Motor neuron (in vitro differentiated cells): ENCODE data around the gene ADAM15. TPM values are rescaled to one million over a fixed set of nuclear protein-coding genes. Genes with fewer than 3 reads are reported as not detected.

Experiments used
- ATAC-seq, 8 experiments: fragments of 200-7000 bp; cut with Tn5 transposase; replicated peaks in 6 of 8; 2 replicates each; pipeline ENCODE4 v1.8.0; 2021; ENCODE audit warnings: mild to moderate bottlenecking in 8 of 8, moderate library complexity in 8 of 8
- H3K27ac ChIP-seq, 2 donors: fragments of 250-450 bp; sonication (Bioruptor Pico); 2 replicates each; pipeline ENCODE4 v1.9.0; 2021; ENCODE audit warnings: antibody characterized with exemption in 2 of 2, mild to moderate bottlenecking in 2 of 2, moderate library complexity in 1 of 2
- H3K4me1 ChIP-seq, 2 donors: fragments of 250-450 bp; sonication (Bioruptor Pico); replicated peaks in 1 of 2; 2 replicates each; pipeline ENCODE4 v1.6.1; 2021; ENCODE audit warnings: antibody characterized with exemption in 2 of 2, mild to moderate bottlenecking in 2 of 2, moderate library complexity in 1 of 2
- H3K4me3 ChIP-seq, 5 donors: fragments of 250-450 bp; sonication (Bioruptor Pico); 2 replicates each; pipeline ENCODE4 v1.9.0; 2021; ENCODE audit warnings: antibody characterized with exemption in 5 of 5, mild to moderate bottlenecking in 5 of 5, moderate library complexity in 4 of 5
- WGBS, 10 experiments: fragments of 450-650 bp; shearing (Covaris generic); methylation state at CpG; one replicate each; pipeline ENCODE4 v1.0.0; 2022; 5-methylcytosine and 5-hydroxymethylcytosine counted together
- in situ Hi-C, 9 experiments: fragments of 400-800 bp; cut with MboI; loops; one replicate each; pipeline ENCODE4 v1.15.0; 2021; ENCODE audit warnings: low sequenced_read_pairs in 9 of 9, low pct_unique_long_range_greater_than_20kb in 2 of 9; ENCODE audit not compliant: unreplicated experiment in 9 of 9
- total RNA-seq, 8 experiments: library from RNA; unstranded; fragments of 300-600 nt; gene quantifications; 2 replicates each; pipeline versions ENCODE4 v1.2.3 to v1.2.4, GENCODE V29; 2022

ADAM15 gene
- total RNA-seq, 8 experiments from 2014 or later: 15.7 to 76.9 (median 28.1) TPM

- Histone ChIP-seq H3K27ac (peak overlapping the region; percentile 53 to 71), H3K4me1 (peaks cover 15 to 25% of the 10 kb centered on the region in 2 donors), H3K4me3 (peak overlapping the region; percentile 38 to 72 (median 54))
- 14 to 100% (median 45%) methylated on average over 1 to 7 of the region's 14 CpGs; no CpG with 5 or more reads in 2 of the 10 experiments for WGBS, 10 experiments
- ATAC-seq: peak; percentile 15 to 64 (median 26)
- in situ Hi-C loops: loop anchor here in 5 of 9 experiments (25.0 kb wide), 3 partner anchors 102 to 577 kb away; partner anchors contain the start of genes CHRNB2 (in 3 of the 5), UBE2Q1 (in 3 of the 5), CKS1B (in 2 of the 5) and PBXIP1 (in 2 of the 5)
Measured at GRCh38 chr1:155064111-155064831, 13.2 kb downstream of the ADAM15 start.

- in situ Hi-C loops: loop anchor here in 5 of 9 experiments (25.0 kb wide), 3 partner anchors 103 to 578 kb away; partner anchors contain the start of genes CHRNB2 (in 3 of the 5), UBE2Q1 (in 3 of the 5), CKS1B (in 2 of the 5) and PBXIP1 (in 2 of the 5)
- WGBS, 10 experiments: 0 to 90% (median 58%) methylated on average over 1 to 5 of the region's 5 CpGs; no CpG with 5 or more reads in 4 of the 10 experiments
- no peak for ATAC-seq
- Histone ChIP-seq H3K4me3 (no peak overlapping the region), H3K27ac (no peak overlapping the region), H3K4me1 (peaks cover 21 to 31% of the 10 kb centered on the region in 2 donors)
Measured at GRCh38 chr1:155064832-155065429, 13.8 kb downstream of the ADAM15 start.

- peaks cover 30 to 43% of the 10 kb centered on the region in 2 donors for H3K4me1 ChIP-seq
- in situ Hi-C loops: loop anchor here in 5 of 9 experiments (25.0 kb wide), 3 partner anchors 104 to 579 kb away; partner anchors contain the start of genes CHRNB2 (in 3 of the 5), UBE2Q1 (in 3 of the 5), CKS1B (in 2 of the 5) and PBXIP1 (in 2 of the 5)
Measured at GRCh38 chr1:155066777-155067176, 15.7 kb downstream of the ADAM15 start.

GRCh38 chr1:155068599-155068998, 17.5 kb downstream of the ADAM15 start:
- in situ Hi-C loops: loop anchor here in 5 of 9 experiments (25.0 kb wide), 3 partner anchors 106 to 581 kb away; partner anchors contain the start of genes CHRNB2 (in 3 of the 5), UBE2Q1 (in 3 of the 5), CKS1B (in 2 of the 5) and PBXIP1 (in 2 of the 5)
- peaks cover 40 to 46% of the 10 kb centered on the region in 2 donors for H3K4me1 ChIP-seq
- peak overlapping the region in 1 of 2 donors; percentile 9 for H3K27ac ChIP-seq
- WGBS, 10 experiments: 83 to 100% (median 90%) methylated on average over 1 to 3 of the region's 3 CpGs; no CpG with 5 or more reads in 5 of the 10 experiments
- H3K4me3 ChIP-seq: no peak overlapping the region
- no peak for ATAC-seq

More at GRCh38 chr1:155066777-155067176, 15.7 kb downstream of the ADAM15 start:
- no peak overlapping the region for H3K27ac ChIP-seq
- ATAC-seq: no peak
- 98 to 100% (median 100%) methylated on average over 1 to 4 of the region's 8 CpGs; no CpG with 5 or more reads in 6 of the 10 experiments for WGBS, 10 experiments
- H3K4me3 ChIP-seq: no peak overlapping the region

GRCh38 chr1:155069551-155070157, 18.5 kb downstream of the ADAM15 start:
- ATAC-seq: peak in 3 of 8 experiments; percentile 23 to 40 (median 25)
- Histone ChIP-seq H3K4me3 (no peak overlapping the region), H3K4me1 (peaks cover 44 to 48% of the 10 kb centered on the region in 2 donors), H3K27ac (peak overlapping the region; percentile 12 to 40)
- in situ Hi-C loops: loop anchor here in 5 of 9 experiments (25.0 kb wide), 3 partner anchors 107 to 582 kb away; partner anchors contain the start of genes CHRNB2 (in 3 of the 5), UBE2Q1 (in 3 of the 5), CKS1B (in 2 of the 5) and PBXIP1 (in 2 of the 5)
- WGBS, 10 experiments: 40 to 100% (median 58%) methylated on average over 1 to 7 of the region's 7 CpGs; no CpG with 5 or more reads in 4 of the 10 experiments

- Histone ChIP-seq H3K4me1 (peaks cover 49 to 51% of the 10 kb centered on the region in 2 donors), H3K27ac (peak overlapping the region; percentile 40 to 52), H3K4me3 (peak overlapping the region in 4 of 5 donors; percentile 13 to 35 (median 26))
- WGBS, 10 experiments: 20% methylated on average over 1 of the region's 28 CpGs; no CpG with 5 or more reads in 9 of the 10 experiments
- in situ Hi-C loops: loop anchor here in 5 of 9 experiments (25.0 kb wide), 3 partner anchors 108 to 583 kb away; partner anchors contain the start of genes CHRNB2 (in 3 of the 5), UBE2Q1 (in 3 of the 5), CKS1B (in 2 of the 5) and PBXIP1 (in 2 of the 5)
- ATAC-seq: peak in 4 of 8 experiments; percentile 0 to 26 (median 8)
Measured at GRCh38 chr1:155070158-155070621, 19.1 kb downstream of the ADAM15 start.

GRCh38 chr1:155070721-155071569, 19.8 kb downstream of the ADAM15 start:
- WGBS, 10 experiments: 0 to 20% (median 14%) methylated on average over 1 to 21 of the region's 61 CpGs; no CpG with 5 or more reads in 3 of the 10 experiments
- in situ Hi-C loops: loop anchor here in 5 of 9 experiments (25.0 kb wide), 3 partner anchors 109 to 584 kb away; partner anchors contain the start of genes CHRNB2 (in 3 of the 5), UBE2Q1 (in 3 of the 5), CKS1B (in 2 of the 5) and PBXIP1 (in 2 of the 5)
- Histone ChIP-seq H3K4me3 (peak overlapping the region; percentile 13 to 35 (median 24)), H3K27ac (peak overlapping the region; percentile 14 to 52), H3K4me1 (peaks cover 56 to 58% of the 10 kb centered on the region in 2 donors)
- ATAC-seq: peak; percentile 75 to 95 (median 84)

- H3K4me3 ChIP-seq: peak overlapping the region in 3 of 5 donors; percentile 13 to 35 (median 27)
- 23 to 100% (median 31%) methylated on average over 3 to 14 of the region's 14 CpGs for WGBS, 10 experiments
- peak in 5 of 8 experiments; percentile 21 to 32 (median 24) for ATAC-seq
- H3K27ac ChIP-seq: peak overlapping the region; percentile 14 to 52
- in situ Hi-C loops: loop anchor here in 5 of 9 experiments (25.0 kb wide), 3 partner anchors 109 to 584 kb away; partner anchors contain the start of genes CHRNB2 (in 3 of the 5), UBE2Q1 (in 3 of the 5), CKS1B (in 2 of the 5) and PBXIP1 (in 2 of the 5)
- peaks cover 62 to 66% of the 10 kb centered on the region in 2 donors for H3K4me1 ChIP-seq
Measured at GRCh38 chr1:155071701-155072100, 20.6 kb downstream of the ADAM15 start.

GRCh38 chr1:155072531-155073289, 21.6 kb downstream of the ADAM15 start:
- H3K4me1 ChIP-seq: peaks cover 65 to 72% of the 10 kb centered on the region in 2 donors
- peak in 2 of 8 experiments; percentile 3 to 17 for ATAC-seq
- 13 to 100% (median 34%) methylated on average over 1 to 6 of the region's 7 CpGs; no CpG with 5 or more reads in 1 of the 10 experiments for WGBS, 10 experiments
- no peak overlapping the region for H3K27ac ChIP-seq
- in situ Hi-C loops: loop anchor here in 5 of 9 experiments (25.0 kb wide), 3 partner anchors 110 to 585 kb away; partner anchors contain the start of genes CHRNB2 (in 3 of the 5), UBE2Q1 (in 3 of the 5), CKS1B (in 2 of the 5) and PBXIP1 (in 2 of the 5)
- H3K4me3 ChIP-seq: no peak overlapping the region
